Middle frontal gyrus (tissue), 1 donor: ENCODE results near the gene ATP6V0C.
"Not testable (repeated sequence)": the region's sequence is repeated elsewhere in the genome, so short reads cannot be mapped to it uniquely, and the experiment has no call there.

Experiments used
- DNase-seq: peaks from one replicate; pipeline ENCODE4 v3.0.0-alpha.2; 2015; ENCODE audit warnings: low spot score; ENCODE audit errors: extremely low spot score

Gene ATP6V0C

DNA sequence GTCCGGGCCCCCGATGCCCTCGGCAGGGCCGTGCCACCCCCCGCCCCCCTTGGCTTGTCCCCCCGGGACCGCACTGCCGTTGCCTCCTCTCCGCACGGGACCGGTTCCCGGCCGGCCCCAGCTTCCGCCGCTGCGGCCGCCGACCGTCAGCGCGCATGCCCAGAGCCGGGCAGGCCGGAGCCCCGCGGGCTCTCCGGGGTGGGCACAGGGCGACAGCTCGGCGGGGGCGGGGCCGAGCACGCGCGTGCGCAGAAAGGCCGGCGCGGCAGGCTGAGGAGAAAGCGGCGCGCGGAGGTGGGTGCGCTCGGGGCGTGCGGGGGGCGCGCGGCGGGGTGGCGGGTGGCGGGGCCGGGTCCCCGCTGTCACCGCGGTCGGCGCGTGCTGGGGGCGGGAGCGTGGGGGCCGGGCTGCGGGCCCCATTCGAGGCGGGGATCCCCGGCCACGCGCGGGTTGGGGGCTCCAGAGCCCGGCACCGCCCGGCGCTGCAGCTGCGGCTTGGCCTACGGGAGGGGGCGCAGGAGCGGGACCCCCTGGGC, 38.8 kb upstream of the ATP6V0C start, which contains the start of gene TBC1D24:
Gene TBC1D24, plus strand, starts transcription at position 251 of the 536 bp plus-strand sequence. CDS start 21,022 bp downstream, outside the sequence.
- peak; percentile 79 for DNase-seq

DNA sequence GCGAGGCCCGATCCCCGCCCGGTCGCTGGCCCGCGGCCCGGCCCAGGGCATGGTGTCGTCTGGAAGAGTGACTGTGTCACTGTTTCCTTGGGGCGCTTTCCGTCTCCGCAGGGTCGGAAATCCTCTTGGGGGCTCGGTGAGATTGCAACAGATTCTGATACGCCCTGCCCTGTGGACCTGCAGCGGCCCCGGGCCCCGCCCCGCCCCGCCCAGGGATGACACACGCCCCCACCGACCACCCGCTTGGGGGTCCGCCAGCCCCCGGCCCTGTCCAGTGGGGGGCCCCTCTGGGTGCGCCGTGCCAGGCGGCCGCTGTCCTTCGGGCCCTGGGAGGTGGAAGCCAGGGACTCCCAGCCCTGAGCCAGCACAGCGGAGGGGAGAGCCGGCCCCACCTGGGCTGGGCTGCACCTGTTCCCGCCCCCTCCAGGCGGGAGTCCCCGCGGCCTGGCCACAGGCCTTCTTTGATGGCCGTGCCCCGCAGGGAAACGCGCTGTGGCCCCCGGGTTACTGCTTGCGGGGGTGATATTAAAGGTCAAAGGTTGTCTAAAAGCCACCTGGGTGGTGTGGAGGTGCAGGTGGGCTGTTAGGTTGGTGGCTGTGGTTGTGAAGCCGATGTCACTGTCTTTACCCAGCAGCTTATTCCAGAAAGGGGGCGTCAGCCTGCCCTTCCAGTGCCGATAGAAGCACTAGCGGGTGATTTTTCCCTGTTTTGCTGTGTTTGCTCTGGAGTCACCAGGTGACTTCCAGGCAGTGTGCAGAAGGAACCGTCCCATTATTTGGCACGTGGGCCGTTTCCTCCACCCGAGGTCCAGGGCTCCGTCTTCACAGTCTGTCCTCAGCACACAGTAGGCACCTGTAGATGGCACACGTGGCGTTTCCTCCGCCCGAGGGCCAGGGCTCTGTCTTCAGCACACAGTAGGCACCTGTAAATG, 38.1 kb upstream of the ATP6V0C start:
- DNase-seq, result no peak

DNA sequence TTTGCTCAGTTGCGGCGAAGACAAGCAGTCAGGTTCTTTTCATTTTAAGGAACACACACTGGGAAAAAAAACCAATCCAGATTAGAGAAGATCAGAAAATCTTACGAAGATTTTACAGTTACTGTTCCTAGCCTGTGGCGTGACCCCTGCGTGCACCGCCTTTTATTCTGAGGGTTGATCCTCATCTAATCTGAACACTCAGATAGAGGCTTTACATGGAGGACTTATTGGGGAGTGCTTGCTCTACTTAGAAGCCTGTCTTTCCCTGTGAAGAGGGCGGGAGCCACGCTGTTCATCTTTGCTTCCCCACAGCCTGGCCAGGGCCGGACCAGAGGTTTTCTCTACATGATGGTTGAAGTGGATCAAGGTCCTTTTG, 37.4 kb upstream of the ATP6V0C start:
- DNase-seq, result no peak

DNA sequence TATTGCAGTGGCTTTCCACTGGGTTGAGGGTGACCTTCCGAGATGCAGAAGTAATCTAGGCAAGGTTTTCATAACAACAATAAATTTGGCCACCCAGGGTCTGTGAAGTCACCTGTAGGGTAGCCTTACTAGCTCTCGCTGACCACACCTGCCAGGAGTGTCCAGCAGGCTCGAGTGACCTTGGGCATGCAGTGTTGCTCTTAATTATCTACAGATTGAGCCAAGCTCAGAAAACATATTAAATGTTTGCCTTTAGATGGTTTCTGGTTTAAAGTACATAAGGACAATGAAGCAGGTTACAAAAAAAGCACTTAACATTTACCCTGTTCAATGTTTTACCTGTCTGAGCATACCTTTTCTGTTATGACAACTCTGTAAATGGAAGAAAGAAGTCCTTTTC, 37.0 kb upstream of the ATP6V0C start:
- no peak for DNase-seq

DNA sequence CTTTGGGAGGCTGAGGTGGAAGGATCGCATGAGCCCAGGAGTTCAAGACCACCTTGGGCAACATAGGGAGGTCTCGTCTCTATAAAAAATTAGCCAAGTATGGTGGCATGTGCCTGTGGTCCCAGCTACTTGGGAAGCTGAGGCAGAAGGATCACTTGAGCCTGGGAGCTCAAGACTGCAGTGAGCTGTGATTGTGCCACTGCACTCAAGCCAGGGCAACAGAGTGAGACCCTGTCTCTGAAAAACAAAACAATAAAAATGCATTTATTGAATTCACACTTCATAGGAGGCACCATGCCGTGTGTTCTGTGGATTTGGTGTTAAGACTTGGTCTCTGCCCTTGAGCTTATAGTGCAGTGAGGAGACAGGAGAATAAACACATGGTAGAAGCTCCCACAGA, 36.4 kb upstream of the ATP6V0C start:
- no peak for DNase-seq

DNA sequence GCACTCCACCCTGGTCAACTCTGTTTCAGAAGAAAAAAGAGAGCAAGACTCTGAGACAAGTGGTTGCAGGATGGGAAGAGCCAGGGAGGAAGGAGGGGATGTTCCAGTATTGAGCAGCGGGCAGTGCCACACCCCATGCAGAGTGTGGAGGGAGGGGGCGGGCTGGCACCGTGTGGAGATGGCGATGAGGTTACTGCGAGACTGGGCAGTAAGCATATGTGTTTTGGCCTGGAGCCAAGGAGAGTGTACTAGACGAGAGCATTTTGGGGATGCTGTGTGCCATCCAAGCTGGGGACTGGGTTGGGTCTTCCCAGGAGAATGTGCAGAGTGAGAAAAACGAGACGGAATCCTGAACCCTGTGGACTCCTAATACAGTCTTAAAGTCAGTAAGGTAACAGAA, 35.5 kb upstream of the ATP6V0C start:
- no peak for DNase-seq

DNA sequence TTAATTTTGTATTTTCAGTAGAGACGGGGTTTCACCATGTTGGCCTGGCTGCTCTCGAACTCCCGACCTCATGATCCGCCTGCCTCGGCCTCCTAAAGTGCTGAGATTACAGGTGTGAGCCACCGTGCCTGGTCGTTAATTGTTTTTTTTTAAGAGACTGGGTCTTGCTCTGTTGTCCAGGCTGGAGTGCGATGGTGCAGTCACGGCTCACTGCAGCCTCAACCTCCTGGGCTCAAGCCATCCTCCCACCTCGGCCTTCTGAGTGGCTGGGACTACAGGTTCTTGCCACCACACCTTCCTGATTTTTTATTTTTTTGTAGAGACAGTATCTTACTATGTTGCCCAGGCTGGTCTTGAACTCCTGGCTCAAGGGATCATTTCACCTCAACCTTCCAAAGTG, 33.8 kb upstream of the ATP6V0C start:
- not testable (repeated sequence) for DNase-seq

DNA sequence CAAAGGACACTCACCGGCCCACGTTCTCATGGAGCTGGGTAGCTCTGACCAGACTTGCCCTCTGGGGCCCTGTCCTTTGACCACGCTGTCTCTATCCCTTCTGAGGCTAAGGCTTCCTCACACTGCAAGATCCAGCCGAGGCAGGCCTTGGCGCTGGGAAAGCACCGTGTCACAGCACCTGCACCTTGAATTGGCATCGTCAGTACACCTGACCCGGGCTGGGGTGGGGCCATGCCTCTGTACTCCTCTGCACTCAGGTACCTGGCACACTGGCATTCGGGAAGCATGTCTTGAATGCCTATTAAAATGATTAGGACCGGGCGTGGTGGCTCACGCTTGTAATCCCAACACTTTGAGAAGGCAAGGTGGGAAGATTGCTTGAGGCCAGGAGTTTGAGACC, 32.8 kb upstream of the ATP6V0C start:
- no peak for DNase-seq

DNA sequence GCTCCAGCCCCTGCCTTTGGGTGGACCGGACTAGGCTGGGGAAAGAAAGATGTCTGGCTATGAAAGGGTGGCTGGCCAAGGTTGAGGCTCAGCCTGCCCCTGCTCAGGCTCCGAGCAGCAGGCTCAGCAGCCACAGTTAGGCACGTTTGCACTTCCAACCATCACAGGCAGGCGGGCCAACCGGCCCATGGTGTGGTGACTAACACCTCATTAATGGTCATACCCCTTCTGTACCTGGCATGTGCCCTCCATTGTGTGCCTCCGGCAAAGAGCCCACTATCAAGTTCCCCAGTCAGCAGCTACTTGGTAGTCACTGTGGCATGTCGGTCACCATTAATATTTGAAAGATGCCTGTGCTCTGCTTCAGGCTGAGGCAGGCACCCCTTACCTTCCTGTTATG, 32.1 kb upstream of the ATP6V0C start:
- no peak for DNase-seq

DNA sequence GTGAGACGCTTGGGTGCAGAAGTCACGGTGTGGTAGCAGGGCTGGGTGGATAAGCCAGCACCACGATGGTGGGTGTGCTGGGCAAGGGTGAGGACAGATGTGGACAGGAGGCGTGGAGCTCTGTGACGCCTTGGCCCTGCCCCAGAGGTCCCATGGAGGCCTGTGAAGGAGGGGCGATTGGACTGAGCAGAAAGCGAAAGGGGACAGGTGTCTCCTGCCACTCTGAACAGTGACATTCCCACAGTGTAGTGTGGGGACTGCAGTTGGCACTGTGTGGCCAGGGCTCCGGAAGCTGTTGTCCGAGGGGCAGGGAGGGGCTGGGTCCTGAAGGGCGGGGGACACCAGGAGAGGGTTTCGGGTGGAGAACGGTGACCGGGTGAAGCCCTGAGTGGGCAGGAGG, 31.5 kb upstream of the ATP6V0C start:
- no peak for DNase-seq

DNA sequence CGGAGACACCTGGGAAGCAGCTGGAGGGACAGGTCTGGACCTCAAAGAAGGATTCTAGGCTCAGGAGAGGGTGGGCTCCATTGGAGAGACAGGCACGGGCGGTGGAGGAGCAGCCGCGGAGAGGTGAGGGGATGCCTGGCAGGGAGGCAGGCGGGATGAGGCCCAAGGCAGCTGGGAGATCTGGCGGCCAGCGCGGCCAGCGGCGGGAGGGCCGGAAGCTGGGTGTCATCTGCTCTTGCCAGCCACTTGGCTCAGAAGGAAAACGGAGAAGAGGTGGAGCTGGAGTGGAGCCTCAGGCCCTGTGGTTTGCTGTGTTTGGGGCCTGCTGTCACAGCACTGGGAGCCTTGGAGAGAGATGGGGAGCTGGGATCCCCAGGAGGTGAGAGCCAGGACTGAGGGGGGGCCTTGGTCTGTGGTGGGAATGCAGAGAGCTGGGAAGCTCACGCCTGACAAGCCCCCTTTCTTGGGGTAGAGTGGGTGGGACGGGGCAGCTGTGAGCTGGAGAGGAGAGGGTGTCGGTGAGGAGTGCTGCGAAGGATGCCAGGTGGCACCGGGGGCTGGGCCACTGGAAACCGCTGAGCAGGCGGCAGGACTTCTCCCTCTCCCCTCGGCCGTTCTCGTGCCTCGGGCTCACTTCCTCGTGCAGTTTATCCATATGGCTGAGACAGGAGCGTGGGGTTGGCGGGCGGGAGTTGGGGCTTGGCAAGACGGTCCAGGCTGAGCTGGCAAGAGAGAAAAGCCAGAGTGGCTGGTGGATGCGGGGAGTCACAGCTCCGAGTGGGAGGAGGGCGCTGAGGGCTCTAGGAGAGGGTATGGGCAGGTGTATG, 30.8 kb upstream of the ATP6V0C start:
- DNase-seq, result peak; percentile 39

DNA sequence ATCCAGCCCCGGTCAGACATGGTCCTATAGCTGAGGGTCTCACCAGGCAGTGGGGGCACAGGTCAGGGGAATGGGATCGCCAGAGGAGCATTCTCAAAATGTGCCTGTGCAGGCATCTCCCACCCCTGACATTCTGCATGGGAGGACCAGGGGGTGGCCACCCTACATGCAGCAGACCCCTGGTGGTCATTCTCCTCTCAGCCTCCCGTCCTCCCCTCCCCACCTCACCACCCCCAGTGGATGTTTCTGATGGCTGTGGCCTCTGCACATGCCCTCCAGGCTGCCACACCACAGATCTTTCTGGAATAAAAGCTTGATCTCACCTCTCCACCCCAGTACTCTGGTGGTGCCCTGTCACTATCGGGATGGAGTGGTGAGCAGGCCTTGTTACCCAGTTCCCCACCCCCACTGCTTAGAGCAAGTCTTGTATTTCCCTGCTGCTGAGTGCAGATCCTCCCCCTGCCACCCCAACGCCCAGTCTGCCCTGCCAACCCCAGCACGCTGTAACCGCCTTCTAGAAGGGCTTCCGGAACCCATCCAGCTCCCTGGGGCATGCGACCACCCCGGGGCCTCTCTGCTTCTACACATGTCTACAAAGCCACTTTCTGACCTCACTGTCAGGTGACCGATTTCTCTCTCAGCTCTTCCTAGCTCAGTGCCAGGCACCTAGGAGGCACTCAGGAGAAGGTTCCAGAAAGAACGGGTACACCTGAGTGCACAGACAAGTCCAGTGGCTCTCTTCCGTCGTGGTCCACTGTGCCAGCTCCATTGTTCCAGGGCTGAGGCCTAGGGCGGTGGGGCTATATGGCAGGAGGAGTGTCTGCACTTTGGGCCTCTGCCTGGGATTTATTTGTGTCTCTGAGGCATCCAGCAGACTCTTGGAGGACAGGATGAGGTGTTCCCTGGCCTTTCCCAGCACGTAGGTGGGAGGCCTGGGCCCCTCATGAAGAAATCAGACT, 29.5 kb upstream of the ATP6V0C start:
- DNase-seq, result no peak

DNA sequence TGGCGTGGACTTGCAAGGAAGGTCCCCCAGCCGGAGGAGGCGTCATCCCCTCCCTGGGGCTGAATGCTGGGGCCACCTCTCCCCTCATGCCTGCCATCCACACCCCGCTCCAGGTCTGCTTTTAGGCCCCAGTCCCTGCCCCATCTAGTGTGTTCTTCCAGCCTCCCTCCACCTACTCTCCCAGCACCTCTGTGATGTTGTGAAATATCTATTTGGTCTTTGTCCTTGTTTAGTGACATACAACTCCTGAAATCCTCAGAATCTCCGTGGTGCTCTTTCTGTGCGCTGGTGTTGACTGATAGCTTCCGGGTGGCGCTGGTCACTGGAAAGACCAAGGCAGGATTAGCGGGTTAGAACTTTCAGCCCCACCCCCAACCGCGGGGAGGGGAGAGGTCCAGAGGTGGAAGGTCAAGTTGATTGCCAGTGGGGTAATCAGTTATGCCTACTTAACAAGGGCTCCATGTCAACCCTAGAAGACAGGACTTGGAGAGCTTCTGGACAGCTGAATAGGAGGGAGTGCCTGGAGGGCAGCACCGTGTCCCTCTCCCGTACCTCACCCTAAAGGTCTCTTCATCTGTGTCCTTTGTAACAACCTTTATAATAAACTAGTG, 28.7 kb upstream of the ATP6V0C start:
- no peak for DNase-seq

DNA sequence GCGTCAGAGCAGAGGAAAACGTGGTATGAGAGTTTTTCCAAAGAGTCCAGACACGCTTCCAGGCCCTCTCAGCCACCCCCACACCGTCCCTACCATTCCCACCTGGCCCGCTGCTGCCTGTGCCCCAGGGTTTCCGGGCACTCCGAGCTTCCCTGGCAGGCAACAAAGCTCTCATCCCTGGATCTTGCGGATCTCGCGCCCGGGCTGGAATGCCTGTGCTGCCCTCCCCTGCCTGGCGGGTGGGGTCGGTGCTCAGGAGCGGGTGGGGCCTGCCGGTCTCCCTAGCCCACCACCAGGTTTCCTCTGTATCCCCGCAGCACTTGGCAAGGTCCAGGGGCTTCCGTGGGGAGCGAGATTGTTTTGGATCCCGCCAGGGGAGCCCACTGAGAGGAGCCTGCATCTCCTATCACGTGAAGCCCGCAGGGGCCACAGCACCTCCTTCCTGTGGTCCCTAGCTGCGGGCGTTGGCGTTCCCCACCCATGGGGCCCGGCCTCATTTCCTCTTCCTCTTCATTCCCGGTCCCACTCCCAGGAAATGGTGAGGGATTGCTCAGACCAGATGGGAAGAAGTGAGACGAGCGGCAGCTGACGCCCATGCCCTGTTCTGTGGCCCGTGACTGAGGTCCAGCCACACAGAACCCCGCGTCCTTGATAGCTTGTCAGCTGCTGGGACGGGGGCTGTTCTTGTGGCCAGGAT, 27.8 kb upstream of the ATP6V0C start:
- no peak for DNase-seq

DNA sequence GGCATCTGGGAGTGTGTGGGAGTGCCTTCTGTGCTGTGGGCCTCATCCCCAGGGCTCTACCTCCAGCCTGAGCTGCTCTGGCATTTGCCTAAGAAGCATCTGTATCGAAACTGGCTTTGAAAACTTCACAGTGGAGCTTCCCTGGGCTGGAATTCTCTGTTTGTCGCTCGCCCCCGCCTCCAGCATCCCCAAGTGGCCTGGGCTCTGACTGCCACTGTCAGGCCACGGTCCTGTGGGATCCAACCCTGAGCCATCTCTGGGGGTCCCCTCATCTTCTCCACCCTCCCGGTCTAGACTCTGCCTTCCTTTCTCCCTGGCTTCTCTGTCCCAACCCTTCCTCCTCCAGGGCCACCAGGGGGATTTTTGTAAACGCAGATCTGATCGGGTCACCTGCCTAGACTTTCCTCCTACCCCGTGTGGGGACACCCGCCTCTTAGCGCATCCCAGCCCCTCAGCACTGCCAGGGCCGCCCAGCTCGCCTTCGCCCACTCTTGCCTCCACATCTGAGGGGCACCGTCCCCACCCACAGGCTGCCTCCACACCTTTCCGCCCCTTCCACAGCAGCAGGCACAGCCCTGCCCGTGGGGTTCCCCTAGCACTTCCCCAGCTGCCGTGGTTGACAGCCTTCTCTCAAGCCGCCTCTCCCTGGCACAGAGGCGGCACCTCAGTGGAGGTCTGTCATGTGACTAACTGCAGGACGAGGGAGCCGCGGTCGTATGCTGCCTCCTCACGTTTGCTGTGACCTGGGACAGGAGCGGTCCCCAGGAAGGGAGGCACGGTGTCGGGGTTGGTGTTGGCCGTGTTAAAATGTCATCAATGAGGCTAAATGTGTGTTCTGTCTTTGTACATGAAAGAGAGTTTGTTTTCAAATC, 26.9 kb upstream of the ATP6V0C start:
- DNase-seq, result no peak

DNA sequence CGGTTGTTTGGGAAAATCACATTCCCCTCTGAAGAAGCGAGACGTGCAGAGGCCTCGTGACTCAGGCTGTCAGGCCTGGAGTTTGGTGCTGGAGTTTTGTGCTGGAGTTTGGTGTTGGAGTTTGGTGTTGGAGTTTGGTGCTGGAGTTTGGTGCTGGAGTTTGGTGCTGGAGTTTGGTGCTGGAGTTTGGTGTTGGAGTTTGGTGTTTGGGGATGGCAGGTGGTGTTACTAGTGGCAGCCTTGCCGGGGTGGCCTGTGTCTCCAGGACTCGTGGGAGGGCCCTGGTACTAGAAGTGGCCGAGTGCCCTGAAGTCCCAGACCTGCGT, 26.3 kb upstream of the ATP6V0C start:
- no peak for DNase-seq

DNA sequence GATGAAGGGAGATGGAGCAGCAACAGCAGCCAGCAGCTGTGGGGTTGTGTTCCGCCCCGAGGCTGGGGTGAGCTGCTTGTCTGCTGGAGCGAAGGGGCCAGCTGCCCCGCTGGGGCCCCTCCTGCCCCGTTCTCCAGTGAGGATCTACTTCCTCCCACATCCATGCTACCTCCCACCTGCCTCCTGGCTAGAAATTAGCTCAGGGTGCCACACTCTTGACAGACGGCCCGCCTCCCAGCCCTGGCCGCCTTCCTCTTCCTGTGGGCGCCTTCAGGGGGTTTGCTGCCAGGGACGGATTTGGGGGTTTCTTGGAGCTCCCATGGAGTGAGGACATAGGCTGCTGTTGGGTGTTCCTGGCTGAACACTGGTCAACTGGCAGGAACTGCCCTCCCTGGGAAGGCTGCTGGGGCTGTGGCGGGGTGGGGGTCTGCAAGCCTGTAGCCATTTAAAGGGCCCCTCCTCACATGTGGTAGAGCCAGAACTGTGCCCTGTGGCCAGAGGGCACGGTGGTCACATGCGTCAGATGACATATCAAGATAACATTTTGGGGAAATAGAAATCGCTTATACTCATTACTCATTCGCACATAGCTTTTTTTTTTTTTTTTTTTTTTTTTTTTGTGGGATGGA, 25.7 kb upstream of the ATP6V0C start:
- no peak for DNase-seq

DNA sequence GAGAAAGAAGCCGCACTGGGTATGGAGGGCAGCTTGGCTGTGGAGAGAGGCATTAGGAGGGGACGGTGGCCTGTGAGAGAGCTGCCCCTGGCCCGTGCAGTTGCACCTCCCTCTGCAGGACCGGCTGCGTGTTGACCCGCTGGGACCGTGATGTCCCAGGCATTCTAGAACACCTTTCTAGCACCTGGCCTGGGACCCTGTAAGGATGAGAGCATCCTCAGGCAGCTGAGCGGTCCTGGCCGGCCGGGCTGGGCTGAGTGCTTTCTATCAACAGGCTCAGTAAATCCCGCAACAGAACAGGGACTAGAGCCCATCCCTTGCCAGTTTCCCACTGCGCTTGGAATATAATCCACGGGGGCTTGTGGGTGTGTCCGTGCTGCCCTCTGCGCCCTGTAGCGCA, 24.2 kb upstream of the ATP6V0C start:
- no peak for DNase-seq
